Smooth muscle cell (in vitro differentiated cells): ENCODE results near the gene ACTN1. TPM values are rescaled to one million over a fixed set of nuclear protein-coding genes. Genes with fewer than 3 reads are reported as not detected.

ENCODE experiments used
- DNase-seq: peaks from one replicate; lab custom pipeline; 2025; ENCODE audit not compliant: unreplicated experiment; lab: John Stamatoyannopoulos, UW
- H2AFZ ChIP-seq: fragments of 200-600 bp; sonication (generic); 2 replicates; pipeline ENCODE4 v1.6.0; 2016; ENCODE audit warnings: antibody characterized with exemption, low read depth, mild to moderate bottlenecking
- H3F3A ChIP-seq: fragments of 200-600 bp; sonication (generic); 2 replicates; pipeline ENCODE4 v1.6.0; 2017; ENCODE audit warnings: antibody characterized with exemption, low read depth
- H3K27ac ChIP-seq: fragments of 200-600 bp; sonication (generic); 2 replicates; pipeline ENCODE4 v1.5.1; 2016; ENCODE audit warnings: low read depth, mild to moderate bottlenecking
- H3K27me3 ChIP-seq: fragments of 200-600 bp; sonication (generic); 2 replicates; pipeline ENCODE4 v1.6.1; 2016; ENCODE audit warnings: low read depth, mild to moderate bottlenecking
- H3K36me3 ChIP-seq: fragments of 200-600 bp; sonication (generic); 2 replicates; pipeline ENCODE4 v1.5.1; 2016; ENCODE audit warnings: low read depth
- H3K4me1 ChIP-seq: fragments of 200-600 bp; sonication (generic); 2 replicates; pipeline ENCODE4 v1.5.1; 2016; ENCODE audit warnings: low read depth
- H3K4me2 ChIP-seq: fragments of 200-600 bp; sonication (generic); 2 replicates; pipeline ENCODE4 v1.6.0; 2016; ENCODE audit warnings: mild to moderate bottlenecking
- H3K4me3 ChIP-seq: fragments of 200-600 bp; sonication (generic); 2 replicates; pipeline ENCODE4 v1.5.1; 2016; ENCODE audit warnings: mild to moderate bottlenecking
- H3K79me2 ChIP-seq: fragments of 200-600 bp; sonication (generic); 2 replicates; pipeline ENCODE4 v1.6.0; 2016; ENCODE audit warnings: low read depth, mild to moderate bottlenecking
- H3K9ac ChIP-seq: fragments of 200-600 bp; sonication (generic); 2 replicates; pipeline ENCODE4 v1.6.0; 2016; ENCODE audit warnings: low read depth
- H3K9me3 ChIP-seq: fragments of 200-600 bp; sonication (generic); replicated peaks from 2 replicates; pipeline ENCODE4 v1.5.1; 2016; ENCODE audit warnings: low read depth
- H4K20me1 ChIP-seq: fragments of 200-600 bp; sonication (generic); 2 replicates; pipeline ENCODE4 v1.6.0; 2016; ENCODE audit warnings: low read depth
- CTCF ChIP-seq: fragments of 200-600 bp; sonication (generic); IDR thresholded peaks from 2 replicates; pipeline ENCODE4 v1.5.1; 2017; ENCODE audit warnings: borderline replicate concordance, mild to moderate bottlenecking, antibody characterized with exemption; ENCODE audit not compliant: insufficient read depth, poor library complexity, severe bottlenecking
- WGBS: methylation state at CpG from one replicate; pipeline ENCODE4 v1.1.7; 2016; ENCODE audit warnings: low lambda C conversion rate; 5-methylcytosine and 5-hydroxymethylcytosine counted together
- polyA plus RNA-seq: library from polyadenylated mRNA; unstranded; fragments of >200 nt; fragmentation: Nextera tagmentation; extraction: Ambion mirVana; gene quantifications from 2 replicates; pipeline ENCODE4 v1.2.1, GENCODE V29; 2016
- total RNA-seq: library from RNA; depleted of rRNA; stranded (reverse); fragments of >200 nt; gene quantifications from 2 replicates; pipeline ENCODE4 v1.2.3, GENCODE V29; 2014

ACTN1 gene
- total and polyA plus RNA-seq, 2 experiments from 2014 or later, result 422 to 806 TPM

DNA sequence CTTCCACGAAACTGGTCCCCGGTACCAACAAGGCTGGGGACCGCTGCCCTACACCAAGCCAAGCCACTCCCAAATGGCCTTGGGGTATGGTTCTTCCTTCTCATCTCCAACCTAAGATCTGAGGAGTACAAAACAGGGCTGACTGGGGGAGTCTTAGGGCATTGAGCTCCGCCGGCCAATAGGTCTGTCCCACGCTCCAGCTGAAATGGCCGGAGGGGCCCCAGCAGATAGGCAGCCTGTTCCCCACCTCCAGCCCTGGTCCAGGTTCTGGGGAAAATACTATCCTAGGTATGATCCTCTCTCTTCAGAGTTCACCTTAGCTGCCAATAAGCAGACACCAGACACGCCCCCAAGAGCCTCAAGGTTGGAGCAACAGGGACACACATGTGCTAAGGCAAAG is 90.2 kb downstream of the ACTN1 start:
- Histone ChIP-seq H2AFZ (no peak overlapping the region), H3K4me1 (no peaks in the 10 kb centered on the region), H3F3A (peaks cover 58% of the 10 kb centered on the region), H3K27ac (peak overlapping the region; percentile 18), H3K27me3 (no peaks in the 10 kb centered on the region), H3K4me3 (no peak overlapping the region), H3K4me2 (no peak overlapping the region), H3K9me3 (no peaks in the 10 kb centered on the region), H3K79me2 (peaks cover 22% of the 10 kb centered on the region), H3K36me3 (peaks cover 44% of the 10 kb centered on the region), H3K9ac (no peak overlapping the region), H4K20me1 (peaks cover 99% of the 10 kb centered on the region)
- DNase-seq, result no peak
- TF ChIP-seq CTCF, result no peak
- 92% methylated on average over 8 of the region's 8 CpGs for WGBS

GRCh38 chr14:68888025-68888850 is 90.9 kb downstream of the ACTN1 start:
- peaks cover 99% of the 10 kb centered on the region for H4K20me1 ChIP-seq
- H2AFZ ChIP-seq, result no peak overlapping the region
- H3K9ac ChIP-seq, result no peak overlapping the region
- H3K9me3 ChIP-seq, result no peaks in the 10 kb centered on the region
- H3K27ac ChIP-seq, result peak overlapping the region; percentile 39
- 92% methylated on average over 20 of the region's 20 CpGs for whole genome bisulfite sequencing
- peaks cover 55% of the 10 kb centered on the region for H3F3A ChIP-seq
- no peaks in the 10 kb centered on the region for H3K27me3 ChIP-seq
- H3K4me1 ChIP-seq, result no peaks in the 10 kb centered on the region
- no peak for DNase-seq
- peaks cover 19% of the 10 kb centered on the region for H3K79me2 ChIP-seq
- TF ChIP-seq CTCF, result no peak
- H3K4me2 ChIP-seq, result no peak overlapping the region
- peaks cover 45% of the 10 kb centered on the region for H3K36me3 ChIP-seq
- H3K4me3 ChIP-seq, result no peak overlapping the region

- H3K79me2 ChIP-seq, result peaks cover 7% of the 10 kb centered on the region
- H3K36me3 ChIP-seq, result peaks cover 51% of the 10 kb centered on the region
- no peak overlapping the region for H2AFZ ChIP-seq
- H3K9me3 ChIP-seq, result no peaks in the 10 kb centered on the region
- TF ChIP-seq CTCF, result no peak
- DNase-seq, result no peak
- H3K27ac ChIP-seq, result peak overlapping the region; percentile 23
- H3K27me3 ChIP-seq, result no peaks in the 10 kb centered on the region
- WGBS, result 93% methylated on average over 4 of the region's 4 CpGs
- no peaks in the 10 kb centered on the region for H3K4me1 ChIP-seq
- peaks cover 99% of the 10 kb centered on the region for H4K20me1 ChIP-seq
- no peak overlapping the region for H3K4me3 ChIP-seq
- H3K4me2 ChIP-seq, result no peak overlapping the region
- peaks cover 49% of the 10 kb centered on the region for H3F3A ChIP-seq
- H3K9ac ChIP-seq, result no peak overlapping the region
Observed at GRCh38 chr14:68886109-68886434, 93.0 kb downstream of the ACTN1 start.
